HepG2 (cell line): ENCODE results near the gene WDR81. TPM values are rescaled to one million over a fixed set of nuclear protein-coding genes. Genes with fewer than 3 reads are reported as not detected.

ENCODE experiments used
- ATF7 ChIP-seq, 2 experiments: fragments of 450-650 bp in 1 of 2; sonication (generic) in 1 of 2; formaldehyde crosslinking in 1 of 2; IDR thresholded peaks; 2 replicates each; pipeline versions ENCODE4 v1.4.0 to v1.6.1; 2016 to 2020; ENCODE audit warnings: antibody characterized with exemption in 1 of 2, mild to moderate bottlenecking in 1 of 2, missing genetic modification reagents in 1 of 2
- BCL6 ChIP-seq: IDR thresholded peaks from 2 replicates; pipeline ENCODE4 v1.6.1; 2016; ENCODE audit warnings: missing genetic modification reagents, missing compliant biosample characterization
- BRCA1 ChIP-seq: sonication (generic); formaldehyde crosslinking; IDR thresholded peaks from 2 replicates; pipeline ENCODE4 v1.4.0; 2020; ENCODE audit warnings: missing genetic modification reagents
- DRAP1 ChIP-seq: IDR thresholded peaks from 2 replicates; pipeline ENCODE4 v1.6.1; 2016; ENCODE audit warnings: missing genetic modification reagents, missing compliant biosample characterization
- FOXO1 ChIP-seq: sonication (generic); formaldehyde crosslinking; IDR thresholded peaks from 2 replicates; pipeline ENCODE4 v1.4.0; 2020; ENCODE audit warnings: missing genetic modification reagents
- KAT7 ChIP-seq: IDR thresholded peaks from 2 replicates; pipeline ENCODE4 v1.6.1; 2018; ENCODE audit warnings: borderline replicate concordance, missing compliant biosample characterization
- KDM5B ChIP-seq: sonication (generic); formaldehyde crosslinking; IDR thresholded peaks from 2 replicates; pipeline ENCODE4 v1.4.0; 2020; ENCODE audit warnings: missing genetic modification reagents, mild to moderate bottlenecking, borderline replicate concordance
- MEF2D ChIP-seq: sonication (generic); formaldehyde crosslinking; IDR thresholded peaks from 2 replicates; pipeline ENCODE4 v1.5.1; 2020; ENCODE audit warnings: mild to moderate bottlenecking, missing genetic modification reagents
- NFYB ChIP-seq: sonication (generic); formaldehyde crosslinking; IDR thresholded peaks from 2 replicates; pipeline ENCODE4 v1.4.0; 2020; ENCODE audit warnings: missing genetic modification reagents
- NR2F6 ChIP-seq, 2 experiments: IDR thresholded peaks; 2 replicates each; pipeline ENCODE4 v1.6.1; 2016; ENCODE audit warnings: antibody characterized with exemption in 1 of 2, mild to moderate bottlenecking in 1 of 2
- PTBP1 ChIP-seq: fragments of 200-400 bp; formaldehyde crosslinking; IDR thresholded peaks from 2 replicates; pipeline ENCODE4 v1.6.1; 2018; ENCODE audit warnings: low read length, low read depth; ENCODE audit not compliant: poor library complexity, severe bottlenecking
- SALL1 ChIP-seq: sonication (generic); formaldehyde crosslinking; IDR thresholded peaks from 2 replicates; pipeline ENCODE4 v1.8.0; 2022; ENCODE audit warnings: mild to moderate bottlenecking, missing genetic modification reagents
- SKI ChIP-seq: fragments of 450-650 bp; IDR thresholded peaks from one replicate; pipeline ENCODE4 v1.6.1; 2018; ENCODE audit warnings: mild to moderate bottlenecking; ENCODE audit not compliant: partially characterized antibody
- SNRNP70 ChIP-seq: fragments of 200-400 bp; formaldehyde crosslinking; IDR thresholded peaks from 2 replicates; pipeline ENCODE4 v1.6.1; 2017; ENCODE audit warnings: mild to moderate bottlenecking, low read depth, low read length, moderate library complexity
- SRF ChIP-seq: IDR thresholded peaks from 2 replicates; pipeline ENCODE4 v1.6.1; 2011; ENCODE audit warnings: mild to moderate bottlenecking, low read depth, low read length, moderate library complexity
- TCF12 ChIP-seq, 2 experiments: fragments of 450-650 bp in 1 of 2; sonication (generic) in 1 of 2; formaldehyde crosslinking in 1 of 2; IDR thresholded peaks; 2 replicates each; pipeline versions ENCODE4 v1.6.1 to v1.8.0; 2017 to 2022; ENCODE audit warnings: antibody characterized with exemption in 1 of 2, mild to moderate bottlenecking in 1 of 2, missing genetic modification reagents in 1 of 2, moderate library complexity in 1 of 2
- THRA ChIP-seq: sonication (generic); formaldehyde crosslinking; IDR thresholded peaks from 2 replicates; pipeline ENCODE4 v1.4.0; 2020; ENCODE audit warnings: missing genetic modification reagents, borderline replicate concordance
- ZNF124 ChIP-seq: sonication (generic); formaldehyde crosslinking; IDR thresholded peaks from 2 replicates; pipeline ENCODE4 v1.4.0; 2020; ENCODE audit warnings: missing genetic modification reagents
- ZNF317 ChIP-seq: sonication (generic); formaldehyde crosslinking; IDR thresholded peaks from 2 replicates; pipeline ENCODE4 v1.5.0; 2020; ENCODE audit warnings: mild to moderate bottlenecking, missing genetic modification reagents
- ZNF574 ChIP-seq: sonication (generic); formaldehyde crosslinking; IDR thresholded peaks from 2 replicates; pipeline ENCODE4 v1.4.0; 2020; ENCODE audit warnings: missing genetic modification reagents
- ZNF772 ChIP-seq: sonication (generic); formaldehyde crosslinking; IDR thresholded peaks from 2 replicates; pipeline ENCODE4 v1.5.0; 2020; ENCODE audit warnings: mild to moderate bottlenecking, missing genetic modification reagents
- ZNF878 ChIP-seq: sonication (generic); formaldehyde crosslinking; IDR thresholded peaks from 2 replicates; pipeline ENCODE4 v1.8.1; 2023; ENCODE audit warnings: mild to moderate bottlenecking, missing genetic modification reagents, moderate library complexity
- polyA plus RNA-seq, 8 experiments: library from polyadenylated mRNA; depleted of rRNA in 3 of 8; stranded (reverse) in 7 of 8; unstranded in 1 of 8; fragments of >200 nt; fragmentation: Illumina TruSeq in 4 of 8; extraction: Trizol in 4 of 8; gene quantifications; 2 replicates each; pipeline versions ENCODE4 v1.2.1 to v1.2.3, GENCODE V29; 2011 to 2016; ENCODE audit warnings: low read depth in 4 of 8, missing spikeins in 1 of 8, mixed read lengths in 1 of 8; ENCODE audit not compliant: insufficient read depth in 1 of 8
- total RNA-seq, 5 experiments: library from RNA; depleted of rRNA; stranded (reverse); fragments of >200 nt; fragmentation: Illumina TruSeq; extraction: Trizol; gene quantifications; 2 replicates each; pipeline ENCODE4 v1.2.3, GENCODE V29; 2016; ENCODE audit warnings: low read depth in 1 of 5
- TF ChIP-seq, protein P1 (sequence below): sonication (generic); formaldehyde crosslinking; IDR thresholded peaks from 2 replicates; pipeline ENCODE4 v1.5.1; 2020; ENCODE audit warnings: missing genetic modification reagents, mild to moderate bottlenecking, borderline replicate concordance

Gene WDR81
- total and polyA plus RNA-seq, 2 of the 13 experiments (the other 11 are each of a cell fraction or from before 2014, with no cell fraction given): 9.1 to 16.7 TPM

DNA sequence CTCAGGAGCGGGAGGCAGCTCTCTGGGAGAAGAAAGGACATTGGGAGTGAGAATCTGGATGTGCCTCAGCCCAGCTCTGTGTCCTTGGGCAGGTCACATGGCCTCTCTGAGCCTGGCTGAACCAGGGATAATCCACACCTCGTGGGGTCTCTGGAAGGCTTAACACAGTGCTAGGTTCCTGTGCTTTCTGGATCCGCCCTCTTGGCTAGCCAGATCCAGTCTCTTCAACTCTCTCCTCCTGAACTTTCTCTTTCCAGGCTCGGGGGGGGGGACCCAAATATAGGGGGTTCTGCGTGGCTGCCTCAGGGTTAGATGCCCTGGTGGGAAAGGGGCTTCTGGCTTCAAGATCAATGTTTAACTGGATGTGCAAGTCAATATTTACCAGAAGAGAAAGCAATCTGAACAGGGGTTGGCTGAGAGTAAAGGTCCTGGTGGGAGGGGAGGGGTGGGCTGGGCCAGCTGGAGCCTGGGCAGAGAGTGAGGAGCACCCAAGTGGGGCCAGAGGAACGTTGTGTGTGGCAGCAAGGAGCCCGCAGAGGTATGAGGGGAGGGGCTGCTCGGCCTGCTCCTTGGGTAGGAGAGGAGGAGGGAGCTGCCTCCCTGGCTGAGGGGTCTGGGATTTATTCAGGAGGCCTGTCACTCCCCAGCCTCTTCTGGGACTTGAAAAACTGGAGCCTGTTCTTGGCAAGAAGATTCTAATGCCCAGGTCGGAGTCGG lies 18.0 kb downstream of the WDR81 start, which contains the start of gene SERPINF2 (continued):
- TF ChIP-seq PTBP1: no peak
- 0 out of 2 replicates have a peak, but pooled peaks have one; percentile 18 for TF ChIP-seq ZNF878 (CRISPR knock-in tag)
- TF ChIP-seq, protein P1, sequence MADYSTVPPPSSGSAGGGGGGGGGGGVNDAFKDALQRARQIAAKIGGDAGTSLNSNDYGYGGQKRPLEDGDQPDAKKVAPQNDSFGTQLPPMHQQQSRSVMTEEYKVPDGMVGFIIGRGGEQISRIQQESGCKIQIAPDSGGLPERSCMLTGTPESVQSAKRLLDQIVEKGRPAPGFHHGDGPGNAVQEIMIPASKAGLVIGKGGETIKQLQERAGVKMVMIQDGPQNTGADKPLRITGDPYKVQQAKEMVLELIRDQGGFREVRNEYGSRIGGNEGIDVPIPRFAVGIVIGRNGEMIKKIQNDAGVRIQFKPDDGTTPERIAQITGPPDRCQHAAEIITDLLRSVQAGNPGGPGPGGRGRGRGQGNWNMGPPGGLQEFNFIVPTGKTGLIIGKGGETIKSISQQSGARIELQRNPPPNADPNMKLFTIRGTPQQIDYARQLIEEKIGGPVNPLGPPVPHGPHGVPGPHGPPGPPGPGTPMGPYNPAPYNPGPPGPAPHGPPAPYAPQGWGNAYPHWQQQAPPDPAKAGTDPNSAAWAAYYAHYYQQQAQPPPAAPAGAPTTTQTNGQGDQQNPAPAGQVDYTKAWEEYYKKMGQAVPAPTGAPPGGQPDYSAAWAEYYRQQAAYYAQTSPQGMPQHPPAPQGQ (CRISPR knock-in tag): no peak
- TF ChIP-seq ATF7 (IDR thresholded peaks at IDR 0.05): no peak
- TF ChIP-seq ATF7 (CRISPR knock-in tag; IDR thresholded peaks at IDR 0.05): no peak
- peak; percentile 38; the same call in 1 of the 2 replicates for TF ChIP-seq FOXO1 (CRISPR knock-in tag)
- no peak for TF ChIP-seq KDM5B (CRISPR knock-in tag)
- peak; percentile 61 for TF ChIP-seq ZNF574
- TF ChIP-seq KAT7 (CRISPR knock-in tag): no peak
- TF ChIP-seq ZNF772 (CRISPR knock-in tag): 0 out of 2 replicates have a peak, but pooled peaks have one; percentile 30
- 0 out of 2 replicates have a peak, but pooled peaks have one; percentile 55 for TF ChIP-seq ZNF124 (CRISPR knock-in tag)
- TF ChIP-seq SRF: 0 out of 2 replicates have a peak, but pooled peaks have one; percentile 50
- no peak for TF ChIP-seq ZNF317 (CRISPR knock-in tag)
- peak; percentile 90 for TF ChIP-seq NR2F6 (IDR thresholded peaks at IDR 0.05)
- TF ChIP-seq NR2F6 (CRISPR knock-in tag; IDR thresholded peaks at IDR 0.05): peak; percentile 84
- TF ChIP-seq MEF2D (CRISPR knock-in tag): peak; percentile 83; the same call in 1 of the 2 replicates
- TF ChIP-seq DRAP1 (CRISPR knock-in tag): peak; percentile 84
- TF ChIP-seq SNRNP70: no peak
- TF ChIP-seq TCF12 (IDR thresholded peaks at IDR 0.05): no peak
- peak; percentile 79; the same call in 1 of the 2 replicates for TF ChIP-seq TCF12 (CRISPR knock-in tag; IDR thresholded peaks at IDR 0.05)
- TF ChIP-seq SKI: peak; percentile 68
- peak; percentile 59; the same call in 1 of the 2 replicates for TF ChIP-seq BRCA1 (CRISPR knock-in tag)
- peak; percentile 61; the same call in 1 of the 2 replicates for TF ChIP-seq THRA (CRISPR knock-in tag)
- peak; percentile 84 for TF ChIP-seq BCL6
- peak; percentile 60; the same call in 1 of the 2 replicates for TF ChIP-seq SALL1 (CRISPR knock-in tag)
- no peak; the same call in 1 of the 2 replicates for TF ChIP-seq NFYB (CRISPR knock-in tag)
